Testis (tissue), 2 donors: Measurements from ENCODE around the gene AP2A2.

Experiments used
- POLR2A ChIP-seq: fragments of 450-650 bp; IDR thresholded peaks from one replicate; pipeline ENCODE4 v1.6.1; 2017; ENCODE audit warnings: antibody characterized with exemption, mild to moderate bottlenecking, moderate library complexity
- TF ChIP-seq, protein P1 (sequence below), 3 experiments: fragments of 450-650 bp in 2 of 3; fragments of 200-600 bp in 1 of 3; sonication (generic) in 1 of 3; IDR thresholded peaks; one replicate each; pipeline ENCODE4 v1.5.1; 2016 to 2019; ENCODE audit warnings: antibody characterized with exemption in 3 of 3, mild to moderate bottlenecking in 2 of 3, moderate library complexity in 1 of 3

DNA sequence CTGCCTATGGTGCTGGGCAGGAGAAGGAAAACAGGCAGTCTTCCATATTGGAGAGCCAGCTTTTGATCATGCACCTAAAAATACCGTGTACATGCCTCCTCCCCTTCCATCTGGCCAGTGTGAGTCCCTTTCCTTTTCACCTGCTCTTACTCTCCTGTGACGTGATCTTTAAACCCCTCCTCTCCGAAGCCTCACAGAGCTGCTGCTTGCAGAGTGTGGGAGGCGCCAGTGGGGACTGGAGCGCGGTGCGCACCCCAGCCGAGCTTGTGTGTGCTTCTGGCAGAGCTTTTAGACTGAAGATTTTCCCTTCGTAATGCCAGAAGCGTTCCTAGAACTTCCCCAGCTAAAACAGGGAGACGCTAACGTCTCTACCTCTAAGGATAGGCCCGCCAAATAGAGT, 81.1 kb downstream of the AP2A2 start:
- TF ChIP-seq POLR2A: no peak
- TF ChIP-seq, protein P1, sequence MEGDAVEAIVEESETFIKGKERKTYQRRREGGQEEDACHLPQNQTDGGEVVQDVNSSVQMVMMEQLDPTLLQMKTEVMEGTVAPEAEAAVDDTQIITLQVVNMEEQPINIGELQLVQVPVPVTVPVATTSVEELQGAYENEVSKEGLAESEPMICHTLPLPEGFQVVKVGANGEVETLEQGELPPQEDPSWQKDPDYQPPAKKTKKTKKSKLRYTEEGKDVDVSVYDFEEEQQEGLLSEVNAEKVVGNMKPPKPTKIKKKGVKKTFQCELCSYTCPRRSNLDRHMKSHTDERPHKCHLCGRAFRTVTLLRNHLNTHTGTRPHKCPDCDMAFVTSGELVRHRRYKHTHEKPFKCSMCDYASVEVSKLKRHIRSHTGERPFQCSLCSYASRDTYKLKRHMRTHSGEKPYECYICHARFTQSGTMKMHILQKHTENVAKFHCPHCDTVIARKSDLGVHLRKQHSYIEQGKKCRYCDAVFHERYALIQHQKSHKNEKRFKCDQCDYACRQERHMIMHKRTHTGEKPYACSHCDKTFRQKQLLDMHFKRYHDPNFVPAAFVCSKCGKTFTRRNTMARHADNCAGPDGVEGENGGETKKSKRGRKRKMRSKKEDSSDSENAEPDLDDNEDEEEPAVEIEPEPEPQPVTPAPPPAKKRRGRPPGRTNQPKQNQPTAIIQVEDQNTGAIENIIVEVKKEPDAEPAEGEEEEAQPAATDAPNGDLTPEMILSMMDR (IDR thresholded peaks at IDR 0.05): no peak
